GM12878 (cell line): Measurements from ENCODE around the gene DNAJB4. TPM values are rescaled to one million over a fixed set of nuclear protein-coding genes. Genes with fewer than 3 reads are reported as not detected.

Experiments used
- ATAC-seq: fragments of 200-7000 bp; cut with Tn5 transposase; 3 replicates; pipeline ENCODE4 v1.9.1; 2020; ENCODE audit warnings: mild to moderate bottlenecking, moderate library complexity
- BruUV-seq: library from RNA; stranded (reverse); fragments of 400-500 nt; replicated peaks from 2 replicates; lab custom pipeline; 2021; lab: Mats Ljungman, UMichigan
- CTCF ChIA-PET: fragments of 300-600 bp; sonication (Branson Sonifier 250); formaldehyde crosslinking; extraction: SDS; loops from one replicate; lab custom pipeline; 2021; ENCODE audit warnings: inconsistent platforms; lab: Yijun Ruan, JAX
- POLR2A ChIA-PET: fragments of 350-600 bp; formaldehyde crosslinking; extraction: SDS; loops from one replicate; lab custom pipeline; 2021; ENCODE audit warnings: inconsistent platforms; lab: Charles Lee
- RAD21 ChIA-PET: fragments of 300-600 bp; sonication (Branson Sonifier 250); formaldehyde crosslinking; loops from one replicate; lab custom pipeline; 2023; ENCODE audit warnings: antibody characterized with exemption; ENCODE audit not compliant: unreplicated experiment; lab: Charles Lee
- SMC1A ChIA-PET: fragments of 300-600 bp; sonication (Branson Sonifier 250); formaldehyde crosslinking; loops from one replicate; lab custom pipeline; 2023; ENCODE audit not compliant: unreplicated experiment, uncharacterized antibody; lab: Charles Lee
- DNase-seq: peaks from one replicate; pipeline ENCODE4 v3.0.0-alpha.2; 2011; ENCODE audit warnings: low read depth, low spot score
- FAIRE-seq: peaks from 3 replicates; lab custom pipeline; 2011; peaks lifted over from hg19 to GRCh38; lab: Jason Lieb, UNC
- H2AFZ ChIP-seq: 2 replicates; pipeline ENCODE4 v1.6.0; 2011; ENCODE audit warnings: low read depth, low read length, control low read depth; ENCODE audit not compliant: control insufficient read depth
- H3K27ac ChIP-seq: 2 replicates; pipeline ENCODE4 v1.5.1; 2011; ENCODE audit warnings: control low read depth; ENCODE audit not compliant: control insufficient read depth, insufficient read depth
- H3K27me3 ChIP-seq, 2 experiments: replicated peaks in 1 of 2; 2 replicates each; pipeline versions ENCODE4 v1.6.0 to v1.6.1; 2011; ENCODE audit warnings: low read length in 1 of 2; ENCODE audit not compliant: control insufficient read depth in 2 of 2, insufficient read depth in 2 of 2
- H3K36me3 ChIP-seq, 2 experiments: 2 replicates each; pipeline ENCODE4 v1.5.1; 2011; ENCODE audit warnings: low read length in 1 of 2; ENCODE audit not compliant: control insufficient read depth in 2 of 2, insufficient read depth in 2 of 2
- H3K4me1 ChIP-seq: 2 replicates; pipeline ENCODE4 v1.6.1; 2011; ENCODE audit warnings: mild to moderate bottlenecking, low read length, moderate library complexity, mixed read lengths; ENCODE audit not compliant: control insufficient read depth, insufficient read depth
- H3K4me2 ChIP-seq: 2 replicates; pipeline ENCODE4 v1.6.0; 2011; ENCODE audit warnings: control low read depth; ENCODE audit not compliant: control insufficient read depth, insufficient read depth
- H3K4me3 ChIP-seq: fragments of 200-600 bp; sonication (generic); 2 replicates; pipeline ENCODE4 v1.5.1; 2016
- H3K79me2 ChIP-seq: 2 replicates; pipeline ENCODE4 v1.6.0; 2011; ENCODE audit warnings: low read length; ENCODE audit not compliant: control insufficient read depth, insufficient read depth
- H3K9ac ChIP-seq: 2 replicates; pipeline ENCODE4 v1.8.0; 2011; ENCODE audit warnings: low read length, control low read depth, mixed read lengths; ENCODE audit not compliant: control insufficient read depth, insufficient read depth
- H3K9me3 ChIP-seq: replicated peaks from 3 replicates; pipeline ENCODE4 v1.5.1; 2011; ENCODE audit warnings: mild to moderate bottlenecking, low read length; ENCODE audit not compliant: control insufficient read depth, insufficient read depth
- H4K20me1 ChIP-seq: 2 replicates; pipeline ENCODE4 v1.6.0; 2011; ENCODE audit not compliant: control insufficient read depth, insufficient read depth
- CBFB ChIP-seq: IDR thresholded peaks from 2 replicates; pipeline ENCODE4 v1.6.1; 2016; ENCODE audit warnings: antibody characterized with exemption, low read depth
- CHD1 ChIP-seq: IDR thresholded peaks from 2 replicates; pipeline ENCODE4 v1.6.1; 2012; ENCODE audit warnings: low read depth, low read length, improper control_type of control experiment
- HDAC2 ChIP-seq: fragments of 200-600 bp; sonication (generic); IDR thresholded peaks from 2 replicates; pipeline ENCODE4 v1.6.1; 2017
- JUNB ChIP-seq: IDR thresholded peaks from 2 replicates; pipeline ENCODE4 v1.6.1; 2016; ENCODE audit warnings: antibody characterized with exemption, mild to moderate bottlenecking
- PAX5 ChIP-seq: IDR thresholded peaks from 2 replicates; pipeline ENCODE4 v1.6.1; 2011; ENCODE audit warnings: low read depth, low read length, borderline replicate concordance
- RAD21 ChIP-seq: IDR thresholded peaks from 2 replicates; pipeline ENCODE4 v1.6.1; 2011; ENCODE audit warnings: mild to moderate bottlenecking, low read depth, low read length, moderate library complexity; ENCODE audit not compliant: insufficient read depth
- SMAD5 ChIP-seq: IDR thresholded peaks from 2 replicates; pipeline ENCODE4 v1.6.1; 2016; ENCODE audit warnings: antibody characterized with exemption, low read depth
- SRF ChIP-seq, 2 experiments: IDR thresholded peaks; 2 replicates each; pipeline ENCODE4 v1.6.1; 2011; ENCODE audit warnings: low read depth in 2 of 2, low read length in 2 of 2, mild to moderate bottlenecking in 1 of 2, moderate library complexity in 1 of 2
- TBL1XR1 ChIP-seq: IDR thresholded peaks from 2 replicates; pipeline ENCODE4 v1.6.1; 2012; ENCODE audit warnings: low read depth, low read length, improper control_type of control experiment
- WRNIP1 ChIP-seq: IDR thresholded peaks from 2 replicates; pipeline ENCODE4 v1.6.1; 2011; ENCODE audit warnings: low read depth, low read length, improper control_type of control experiment, borderline replicate concordance
- ZBTB11 ChIP-seq: fragments of 450-650 bp; formaldehyde crosslinking; IDR thresholded peaks from 2 replicates; pipeline ENCODE4 v1.5.0; 2022; ENCODE audit warnings: mild to moderate bottlenecking, missing genetic modification characterization
- ZNF217 ChIP-seq: fragments of 450-650 bp; IDR thresholded peaks from 2 replicates; pipeline ENCODE4 v1.6.1; 2017; ENCODE audit warnings: antibody characterized with exemption, mild to moderate bottlenecking
- ZNF384 ChIP-seq: IDR thresholded peaks from 2 replicates; pipeline ENCODE4 v1.6.1; 2012; ENCODE audit warnings: low read depth, mild to moderate bottlenecking, low read length, improper control_type of control experiment, borderline replicate concordance
- ZNF687 ChIP-seq: fragments of 450-650 bp; IDR thresholded peaks from 2 replicates; pipeline ENCODE4 v1.6.1; 2017; ENCODE audit warnings: mild to moderate bottlenecking, moderate library complexity
- WGBS: methylation state at CpG from one replicate; pipeline ENCODE4 v1.1.6; 2016; ENCODE audit warnings: low lambda C conversion rate; ENCODE audit not compliant: insufficient replicate concordance, insufficient coverage; ENCODE audit errors: missing lambda C conversion rate; 5-methylcytosine and 5-hydroxymethylcytosine counted together
- in situ Hi-C: fragments of 300-500 bp; cut with MboI; formaldehyde crosslinking; loops from 9 replicates; pipeline ENCODE4 v1.14.3; 2018; ENCODE audit warnings: mixed read lengths
- intact Hi-C: fragments of 100-400 bp; cut with micrococcal nuclease; formaldehyde crosslinking; loops from one replicate; pipeline ENCODE4 v1.14.2; 2022; ENCODE audit not compliant: unreplicated experiment
- polyA plus RNA-seq, 11 experiments: library from polyadenylated mRNA; depleted of rRNA in 4 of 11; unstranded in 6 of 11; stranded (reverse) in 5 of 11; fragments of >200 nt; fragmentation: Nextera tagmentation in 4 of 11; fragmentation: Illumina TruSeq in 1 of 11; extraction: Ambion mirVana in 4 of 11; extraction: Trizol in 1 of 11; gene quantifications; 1 replicate in 1 of 11; 2 replicates in 10 of 11; pipeline versions ENCODE4 v1.2.1 to v1.2.3, GENCODE V29; 2011 to 2016; ENCODE audit warnings: inconsistent platforms in 2 of 11, missing spikeins in 2 of 11, low read depth in 1 of 11
- total RNA-seq, 4 experiments: library from RNA; depleted of rRNA in 3 of 4; stranded (reverse); fragments of >200 nt in 3 of 4; fragmentation: Illumina TruSeq in 1 of 4; extraction: Trizol in 1 of 4; gene quantifications; 2 replicates each; pipeline versions ENCODE4 v1.2.1 to v1.2.3, GENCODE V29; 2013 to 2021

DNAJB4 gene
- total and polyA plus RNA-seq, 10 of the 15 experiments (the other 5 are each of a cell fraction or from before 2014, with no cell fraction given): 3.8 to 10.5 (median 6.6) TPM

- TF ChIP-seq ZNF687 (no peak), SRF (IDR thresholded peaks at IDR 0.05; ENCODE audit: low read depth in 2 of 2, low read length in 2 of 2) (no peak), ZNF217 (no peak), CBFB (no peak), JUNB (no peak), RAD21 (no peak), CHD1 (no peak), HDAC2 (no peak), WRNIP1 (no peak), TBL1XR1 (no peak)
These were observed 30.4 kb downstream of the DNAJB4 start (continued) for GRCh38 chr1:78035121-78035520.

GRCh38 chr1:78036450-78036849, 31.7 kb downstream of the DNAJB4 start:
- ChIA-PET SMC1A (no interaction called here), RAD21 (no interaction called here), POLR2A (no interaction called here), CTCF (no interaction called here)
- intact Hi-C loops (no loop called here), in situ Hi-C loops (no loop called here)
- no peaks in the 10 kb centered on the region for H3K36me3 ChIP-seq
- no TSS peak for BruUV-seq
- no peak overlapping the region for H2AFZ ChIP-seq
- H3K4me3 ChIP-seq: no peak overlapping the region
- H3K9ac ChIP-seq: no peak overlapping the region
- no peak for ATAC-seq
- H3K9me3 ChIP-seq: no peaks in the 10 kb centered on the region
- WGBS: 60% methylated on average over 5 of the region's 5 CpGs
- no peak overlapping the region for H3K27ac ChIP-seq
- no peaks in the 10 kb centered on the region for H3K79me2 ChIP-seq
- no peaks in the 10 kb centered on the region for H3K4me1 ChIP-seq
- H3K27me3 ChIP-seq: no peaks in the 10 kb centered on the region
- no peak overlapping the region for H3K4me2 ChIP-seq
- no peak for DNase-seq
- no peak for FAIRE-seq
- H4K20me1 ChIP-seq: no peaks in the 10 kb centered on the region
- no peak for TF ChIP-seq ZBTB11 (CRISPR knock-in tag)
- TF ChIP-seq ZNF384: no peak
- TF ChIP-seq SMAD5: no peak
- TF ChIP-seq PAX5: no peak
